Measurements from ENCODE around the gene POR.
"Not testable (repeated sequence)": the region's sequence is repeated elsewhere in the genome, so short reads cannot be mapped to it uniquely, and the experiment has no call there.

The POR gene

GRCh38 chr7:75876126-75876881 is 38.7 kb upstream of the POR start:
- DNase-seq (ENCODE audit: low read depth in 1 of 2, low spot score in 1 of 2): no peak
- in situ Hi-C loops (cut with HindIII; ENCODE audit: low pct_unique_long_range_greater_than_20kb, low sequenced_read_pairs): no loop called here
- TF ChIP-seq JUND (IDR thresholded peaks at IDR 0.05; ENCODE audit: low read depth): no peak

GRCh38 chr7:75878312-75878768 is 36.6 kb upstream of the POR start:
- no peak for DNase-seq (ENCODE audit: low read depth in 1 of 2, low spot score in 1 of 2)
- in situ Hi-C loops (cut with HindIII; ENCODE audit: low pct_unique_long_range_greater_than_20kb, low sequenced_read_pairs): no loop called here

GRCh38 chr7:75878769-75879611 is 36.0 kb upstream of the POR start, which contains the start of gene RHBDD2:
TSS of gene RHBDD2 (plus strand) at chr7:75879034. CDS start at chr7:75879083, 49 bp downstream.
- TF ChIP-seq JUND (IDR thresholded peaks at IDR 0.05; ENCODE audit: low read depth): no peak
- in situ Hi-C loops (cut with HindIII; ENCODE audit: low pct_unique_long_range_greater_than_20kb, low sequenced_read_pairs): no loop called here
- peak; percentile 96 to 97 for DNase-seq (ENCODE audit: low read depth in 1 of 2, low spot score in 1 of 2)

More at GRCh38 chr7:75878312-75878768, 36.6 kb upstream of the POR start:
- TF ChIP-seq JUND (IDR thresholded peaks at IDR 0.05; ENCODE audit: low read depth): no peak

- DNase-seq (ENCODE audit: low read depth in 1 of 2, low spot score in 1 of 2): no peak
Measured at GRCh38 chr7:75879771-75880184, 35.2 kb upstream of the POR start.

GRCh38 chr7:75880242-75880641 is 34.7 kb upstream of the POR start:
- in situ Hi-C loops (cut with HindIII; ENCODE audit: low pct_unique_long_range_greater_than_20kb, low sequenced_read_pairs): no loop called here
- no peak for TF ChIP-seq JUND (IDR thresholded peaks at IDR 0.05; ENCODE audit: low read depth)
- no peak for DNase-seq (ENCODE audit: low read depth in 1 of 2, low spot score in 1 of 2)

More at GRCh38 chr7:75879771-75880184, 35.2 kb upstream of the POR start:
- in situ Hi-C loops (cut with HindIII; ENCODE audit: low pct_unique_long_range_greater_than_20kb, low sequenced_read_pairs): no loop called here
- TF ChIP-seq JUND (IDR thresholded peaks at IDR 0.05; ENCODE audit: low read depth): no peak

GRCh38 chr7:75881436-75882095 is 33.4 kb upstream of the POR start:
- DNase-seq (ENCODE audit: low read depth in 1 of 2, low spot score in 1 of 2): no peak
- no peak for TF ChIP-seq JUND (IDR thresholded peaks at IDR 0.05; ENCODE audit: low read depth)
- in situ Hi-C loops (cut with HindIII; ENCODE audit: low pct_unique_long_range_greater_than_20kb, low sequenced_read_pairs): no loop called here

- in situ Hi-C loops (cut with HindIII; ENCODE audit: low pct_unique_long_range_greater_than_20kb, low sequenced_read_pairs); DNase-seq (ENCODE audit: low read depth in 1 of 2, low spot score in 1 of 2): not testable (repeated sequence)
Measured at GRCh38 chr7:75883265-75883824, 31.6 kb upstream of the POR start.

- in situ Hi-C loops (cut with HindIII; ENCODE audit: low pct_unique_long_range_greater_than_20kb, low sequenced_read_pairs): no loop called here
- no peak for TF ChIP-seq JUND (IDR thresholded peaks at IDR 0.05; ENCODE audit: low read depth)
- no peak for DNase-seq (ENCODE audit: low read depth in 1 of 2, low spot score in 1 of 2)
Measured at GRCh38 chr7:75884476-75884875, 30.5 kb upstream of the POR start.

GRCh38 chr7:75885036-75885435 is 29.9 kb upstream of the POR start:
- in situ Hi-C loops (cut with HindIII; ENCODE audit: low pct_unique_long_range_greater_than_20kb, low sequenced_read_pairs): no loop called here

GRCh38 chr7:75887669-75888369 is 27.1 kb upstream of the POR start:
- no peak for TF ChIP-seq JUND (IDR thresholded peaks at IDR 0.05; ENCODE audit: low read depth)
- in situ Hi-C loops (cut with HindIII; ENCODE audit: low pct_unique_long_range_greater_than_20kb, low sequenced_read_pairs): no loop called here
- no peak for DNase-seq (ENCODE audit: low read depth in 1 of 2, low spot score in 1 of 2)

More at GRCh38 chr7:75885036-75885435, 29.9 kb upstream of the POR start:
- TF ChIP-seq JUND (IDR thresholded peaks at IDR 0.05; ENCODE audit: low read depth): no peak
- no peak for DNase-seq (ENCODE audit: low read depth in 1 of 2, low spot score in 1 of 2)

- in situ Hi-C loops (cut with HindIII; ENCODE audit: low pct_unique_long_range_greater_than_20kb, low sequenced_read_pairs): no loop called here
- TF ChIP-seq JUND (IDR thresholded peaks at IDR 0.05; ENCODE audit: low read depth): no peak
- no peak for DNase-seq (ENCODE audit: low read depth in 1 of 2, low spot score in 1 of 2)
Measured at GRCh38 chr7:75888464-75889222, 26.3 kb upstream of the POR start.
